AG04450 (cell line): Measurements from ENCODE around the gene ZDHHC7. TPM values are rescaled to one million over a fixed set of nuclear protein-coding genes. Genes with fewer than 3 reads are reported as not detected.
"Not testable (repeated sequence)": the region's sequence is repeated elsewhere in the genome, so short reads cannot be mapped to it uniquely, and the experiment has no call there.

Experiments
- CTCF ChIA-PET: fragments of 300-600, 350-600 bp; formaldehyde crosslinking; extraction: SDS; loops from one replicate; lab custom pipeline; 2022; ENCODE audit warnings: antibody characterized with exemption, inconsistent platforms; lab: Charles Lee
- POLR2A ChIA-PET: fragments of 350-600 bp; formaldehyde crosslinking; extraction: SDS; loops from one replicate; lab custom pipeline; 2021; ENCODE audit warnings: antibody characterized with exemption, inconsistent platforms; lab: Yijun Ruan, JAX
- DNase-seq: peaks from one replicate; pipeline ENCODE4 v3.0.0-alpha.2; 2011; ENCODE audit warnings: low read depth, low spot score
- H3K27ac ChIP-seq: one replicate; pipeline ENCODE4 v1.5.1; 2012; ENCODE audit warnings: low read depth, low read length, control low read depth
- H3K27me3 ChIP-seq: one replicate; pipeline ENCODE4 v1.6.0; 2012; ENCODE audit warnings: low read length; ENCODE audit not compliant: control insufficient read depth, insufficient read depth
- H3K4me3 ChIP-seq: 2 replicates; pipeline ENCODE4 v1.5.1; 2011; ENCODE audit warnings: mild to moderate bottlenecking, low read depth, low read length, control low read depth
- H3K9me3 ChIP-seq: 2 replicates; pipeline ENCODE4 v1.5.1; 2012; ENCODE audit warnings: low read length; ENCODE audit not compliant: control insufficient read depth, insufficient read depth
- polyA plus RNA-seq: library from polyadenylated mRNA; depleted of rRNA; stranded (reverse); fragments of >200 nt; gene quantifications from 2 replicates; pipeline ENCODE4 v1.2.3, GENCODE V29; 2011
- TF ChIP-seq, protein P1 (sequence below): IDR thresholded peaks from 2 replicates; pipeline ENCODE4 v1.5.1; 2011; ENCODE audit warnings: low read depth, low read length, control low read depth, inconsistent platforms

ZDHHC7 gene
- polyA plus RNA-seq, 1 experiment, result 136 TPM

DNA sequence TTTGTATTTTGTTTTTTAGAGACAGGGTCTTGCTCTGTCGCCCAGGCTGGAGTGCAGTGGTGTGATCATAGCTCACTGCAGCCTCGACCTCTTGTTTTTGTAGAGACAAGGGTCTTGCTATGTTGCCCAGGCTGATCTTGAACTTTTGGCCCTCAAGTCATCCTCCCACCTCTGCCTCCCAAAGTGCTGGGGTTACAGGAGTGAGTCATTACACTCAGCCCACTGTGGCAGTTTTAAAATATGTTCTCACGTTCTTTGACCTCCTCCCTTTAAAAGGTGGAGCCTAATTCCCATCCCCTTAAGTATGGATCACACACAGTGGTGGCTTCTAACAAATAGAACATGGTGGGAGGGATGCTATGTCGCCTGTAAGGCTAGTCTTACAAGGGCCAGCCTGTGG, 67.7 kb downstream of the ZDHHC7 start:
- ChIA-PET POLR2A (no interaction called here), CTCF (interaction anchor here (2.5 kb wide), 1 partner anchor 9 kb away, joined by 5 read pairs; no protein-coding TSS in a partner anchor)
- Histone ChIP-seq H3K9me3 (peaks cover 22% of the 10 kb centered on the region; the same call in 1 of the 2 replicates), H3K27me3 (peaks cover 2% of the 10 kb centered on the region), H3K27ac (no peak overlapping the region), H3K4me3 (no peak overlapping the region)
- no peak for DNase-seq
- TF ChIP-seq, protein P1, sequence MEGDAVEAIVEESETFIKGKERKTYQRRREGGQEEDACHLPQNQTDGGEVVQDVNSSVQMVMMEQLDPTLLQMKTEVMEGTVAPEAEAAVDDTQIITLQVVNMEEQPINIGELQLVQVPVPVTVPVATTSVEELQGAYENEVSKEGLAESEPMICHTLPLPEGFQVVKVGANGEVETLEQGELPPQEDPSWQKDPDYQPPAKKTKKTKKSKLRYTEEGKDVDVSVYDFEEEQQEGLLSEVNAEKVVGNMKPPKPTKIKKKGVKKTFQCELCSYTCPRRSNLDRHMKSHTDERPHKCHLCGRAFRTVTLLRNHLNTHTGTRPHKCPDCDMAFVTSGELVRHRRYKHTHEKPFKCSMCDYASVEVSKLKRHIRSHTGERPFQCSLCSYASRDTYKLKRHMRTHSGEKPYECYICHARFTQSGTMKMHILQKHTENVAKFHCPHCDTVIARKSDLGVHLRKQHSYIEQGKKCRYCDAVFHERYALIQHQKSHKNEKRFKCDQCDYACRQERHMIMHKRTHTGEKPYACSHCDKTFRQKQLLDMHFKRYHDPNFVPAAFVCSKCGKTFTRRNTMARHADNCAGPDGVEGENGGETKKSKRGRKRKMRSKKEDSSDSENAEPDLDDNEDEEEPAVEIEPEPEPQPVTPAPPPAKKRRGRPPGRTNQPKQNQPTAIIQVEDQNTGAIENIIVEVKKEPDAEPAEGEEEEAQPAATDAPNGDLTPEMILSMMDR, result no peak

DNA sequence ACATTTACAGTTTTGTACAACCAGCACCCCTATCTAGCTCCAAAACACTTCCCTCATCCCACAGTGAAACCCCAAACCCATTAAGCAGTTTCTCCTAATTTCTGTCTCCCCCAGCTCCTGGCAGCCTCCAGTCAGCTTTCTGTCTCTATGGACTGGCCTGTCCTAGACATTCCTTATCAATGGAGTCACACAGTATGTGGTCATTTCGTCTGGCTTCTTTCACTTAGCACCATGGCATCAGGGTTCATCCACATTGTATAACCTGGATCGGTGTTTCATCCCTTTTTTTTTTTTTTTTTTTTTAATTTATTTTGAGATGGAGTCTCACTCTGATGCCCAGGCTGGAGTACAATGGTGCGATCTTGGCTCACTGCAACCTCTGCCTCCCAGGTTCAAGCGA, 68.5 kb downstream of the ZDHHC7 start:
- peaks cover 2% of the 10 kb centered on the region for H3K27me3 ChIP-seq
- no peak overlapping the region for H3K27ac ChIP-seq
- H3K9me3 ChIP-seq, result peaks cover 22% of the 10 kb centered on the region; the same call in 1 of the 2 replicates
- no peak overlapping the region for H3K4me3 ChIP-seq
- TF ChIP-seq, protein P1, result no peak
- DNase-seq, result no peak
- ChIA-PET CTCF (interaction anchor here (0.5 to 2.5 kb wide), 3 partner anchors 10 to 50 kb away, joined by 3 to 5 read pairs (median 3); no protein-coding TSS in a partner anchor), POLR2A (no interaction called here)

DNA sequence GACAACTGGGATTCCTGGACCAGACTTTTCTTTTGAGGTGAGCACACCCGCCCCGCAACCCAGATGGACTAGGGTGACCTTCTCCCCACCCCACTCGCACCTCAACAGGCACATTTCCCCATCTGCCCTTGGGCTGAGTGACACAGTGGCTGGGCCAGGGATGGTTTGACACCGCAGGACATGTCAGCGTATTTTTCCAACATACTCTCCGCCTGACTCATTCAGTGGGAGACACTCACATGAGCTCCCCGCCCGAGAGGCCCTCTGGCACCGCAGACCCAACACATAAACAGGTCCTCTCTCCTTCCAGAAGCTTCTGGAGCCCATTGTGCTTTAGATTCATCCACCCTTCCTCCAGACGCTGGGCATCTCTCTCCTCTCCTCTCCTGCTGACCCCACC, 69.4 kb downstream of the ZDHHC7 start:
- ChIA-PET CTCF (interaction anchor here (2.5 kb wide), 1 partner anchor 11 kb away, joined by 5 read pairs; no protein-coding TSS in a partner anchor), POLR2A (interaction anchor here (0.6 kb wide), 1 partner anchor 146 kb away, joined by 3 read pairs; no protein-coding TSS in a partner anchor)
- Histone ChIP-seq H3K27me3 (peaks cover 2% of the 10 kb centered on the region), H3K27ac (no peak overlapping the region), H3K9me3 (peaks cover 22% of the 10 kb centered on the region; the same call in 1 of the 2 replicates), H3K4me3 (no peak overlapping the region)
- no peak for DNase-seq
- TF ChIP-seq, protein P1, result no peak

DNA sequence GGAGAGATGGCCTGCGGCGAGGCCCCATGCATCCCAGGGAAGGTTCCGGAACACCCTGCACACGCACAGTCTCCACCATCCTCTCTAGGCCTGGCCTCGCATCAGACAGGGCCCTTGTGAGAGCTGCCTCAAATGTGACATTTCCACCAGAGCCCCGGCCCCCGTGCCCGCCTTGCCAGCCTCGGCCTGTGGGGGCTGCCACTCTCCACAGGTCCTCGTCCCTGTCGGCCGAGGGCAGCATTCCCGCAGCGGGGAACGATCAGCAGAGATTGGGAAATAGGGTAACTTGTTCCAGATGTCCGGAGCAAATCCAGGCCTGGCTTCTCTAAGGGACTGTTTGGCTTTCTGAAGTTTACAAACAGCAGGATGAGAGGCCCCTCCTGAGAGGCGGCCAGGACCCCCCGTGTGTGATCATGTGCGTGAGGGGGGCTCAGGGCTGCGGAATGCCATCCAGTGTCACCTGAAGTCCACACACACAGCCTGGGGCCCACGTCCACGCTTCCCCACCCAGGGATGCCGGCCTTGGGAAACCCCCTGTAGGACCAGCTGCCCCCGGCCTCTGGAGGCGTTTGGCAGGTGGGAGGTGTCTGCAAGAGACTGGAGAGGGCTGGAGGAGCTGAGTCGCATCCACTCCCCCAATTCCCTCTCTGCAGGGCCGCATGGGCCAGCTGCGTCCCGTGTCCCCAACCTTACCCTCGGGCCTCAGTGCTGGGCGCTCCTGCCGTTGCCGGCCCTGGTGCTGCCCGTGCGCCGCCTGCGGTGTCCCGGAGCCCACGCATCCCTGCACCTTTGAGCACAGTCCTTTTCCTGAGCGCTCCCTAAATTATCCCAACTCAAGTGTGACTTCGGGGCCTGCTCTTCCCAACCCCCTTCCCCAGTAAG, 70.4 kb downstream of the ZDHHC7 start:
- H3K27ac ChIP-seq, result no peak overlapping the region
- POLR2A ChIA-PET, result no interaction called here
- TF ChIP-seq, protein P1, result no peak

DNA sequence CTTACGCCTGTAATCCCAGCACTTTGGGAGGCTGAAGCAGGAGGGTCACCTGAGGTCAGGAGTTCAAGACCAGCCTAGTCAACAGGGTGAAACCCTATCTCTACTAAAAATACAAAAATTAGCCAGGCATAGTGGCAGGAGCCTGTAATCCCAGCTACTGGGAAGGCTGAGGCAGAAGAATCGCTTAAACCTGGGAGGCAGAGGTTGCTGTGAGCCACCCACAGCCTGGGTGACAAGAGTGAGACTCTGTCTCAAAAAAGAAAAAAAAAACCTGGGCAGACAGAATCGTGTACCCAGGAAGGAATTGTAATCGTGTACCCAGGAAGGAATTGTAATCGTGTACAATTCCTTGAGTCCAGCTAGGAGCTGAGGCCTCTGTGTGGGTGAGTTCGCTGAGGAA, 72.7 kb downstream of the ZDHHC7 start:
- CTCF ChIA-PET, result interaction anchor here (1.2 to 1.5 kb wide), 2 partner anchors 12 to 32 kb away, joined by 3 to 4 read pairs; no protein-coding TSS in a partner anchor
- H3K9me3 ChIP-seq, result peaks cover 22% of the 10 kb centered on the region; the same call in 1 of the 2 replicates

More for the DNA sequence above, 70.4 kb downstream of the ZDHHC7 start:
- Histone ChIP-seq H3K27me3 (peaks cover 2% of the 10 kb centered on the region), H3K4me3 (no peak overlapping the region), H3K9me3 (peaks cover 22% of the 10 kb centered on the region; the same call in 1 of the 2 replicates)
- CTCF ChIA-PET, result no interaction called here
- no peak for DNase-seq

More for the DNA sequence above, 72.7 kb downstream of the ZDHHC7 start:
- H3K4me3 ChIP-seq, H3K27me3 ChIP-seq, DNase-seq, H3K27ac ChIP-seq: not testable (repeated sequence)
- POLR2A ChIA-PET, result interaction anchor here (0.6 kb wide), 1 partner anchor 64 kb away, joined by 6 read pairs; no protein-coding TSS in a partner anchor
